AG04449 (cell line): ENCODE measurements around the gene TDP2.

Experiments
- CTCF ChIA-PET: fragments of 350-600 bp; formaldehyde crosslinking; extraction: SDS; loops from one replicate; lab custom pipeline; 2021; ENCODE audit warnings: antibody characterized with exemption; lab: Yijun Ruan, JAX
- POLR2A ChIA-PET: fragments of 400-600, 350-600 bp; formaldehyde crosslinking; extraction: SDS; loops from one replicate; lab custom pipeline; 2020; ENCODE audit warnings: antibody characterized with exemption, inconsistent platforms; lab: Yijun Ruan, JAX
- DNase-seq: peaks from one replicate; pipeline ENCODE4 v3.0.0-alpha.2; 2010; ENCODE audit warnings: low read depth, low spot score
- H3K4me3 ChIP-seq: 2 replicates; pipeline ENCODE4 v1.5.1; 2011; ENCODE audit warnings: low read depth, mild to moderate bottlenecking, control low read depth, low read length
- CTCF ChIP-seq: IDR thresholded peaks from one replicate; pipeline ENCODE4 v1.5.1; 2011; ENCODE audit warnings: mild to moderate bottlenecking, moderate library complexity, low read length, control low read depth, inconsistent platforms; ENCODE audit not compliant: insufficient read depth; ENCODE audit errors: missing control alignments

Gene TDP2

GRCh38 chr6:24692848-24693592 is 26.3 kb upstream of the TDP2 start:
- H3K4me3 ChIP-seq = no peak overlapping the region
- no peak for TF ChIP-seq CTCF
- no peak for DNase-seq
- POLR2A ChIA-PET = no interaction called here
- CTCF ChIA-PET = interaction anchor here (0.7 to 6.1 kb wide), 4 partner anchors 11 to 167 kb away, joined by 3 to 67 read pairs (median 3); no protein-coding TSS in a partner anchor

GRCh38 chr6:24692415-24692814 is 25.7 kb upstream of the TDP2 start:
- ChIA-PET CTCF (interaction anchor here (1.0 to 6.1 kb wide), 3 partner anchors 11 to 167 kb away, joined by 3 to 67 read pairs (median 3); no protein-coding TSS in a partner anchor), POLR2A (no interaction called here)
- no peak for TF ChIP-seq CTCF
- H3K4me3 ChIP-seq = no peak overlapping the region
- DNase-seq = no peak

GRCh38 chr6:24692003-24692402 is 25.3 kb upstream of the TDP2 start:
- no peak for TF ChIP-seq CTCF
- DNase-seq = no peak
- no peak overlapping the region for H3K4me3 ChIP-seq
- POLR2A ChIA-PET = no interaction called here
- CTCF ChIA-PET = interaction anchor here (1.0 to 6.1 kb wide), 4 partner anchors 12 to 166 kb away, joined by 3 to 67 read pairs (median 4); no protein-coding TSS in a partner anchor

GRCh38 chr6:24691550-24691949 is 24.9 kb upstream of the TDP2 start:
- CTCF ChIA-PET = interaction anchor here (1.5 to 6.1 kb wide), 2 partner anchors 105 to 110 kb away, joined by 5 to 67 read pairs; no protein-coding TSS in a partner anchor
- no peak for DNase-seq
- no peak for TF ChIP-seq CTCF
- POLR2A ChIA-PET = no interaction called here
- H3K4me3 ChIP-seq = no peak overlapping the region

GRCh38 chr6:24690593-24690992 is 23.9 kb upstream of the TDP2 start:
- DNase-seq = no peak
- CTCF ChIA-PET = interaction anchor here (1.4 to 6.1 kb wide), 3 partner anchors 104 to 260 kb away, joined by 5 to 67 read pairs (median 5); no protein-coding TSS in a partner anchor
- no peak overlapping the region for H3K4me3 ChIP-seq
- TF ChIP-seq CTCF = no peak
- POLR2A ChIA-PET = no interaction called here

- no peak for DNase-seq
- H3K4me3 ChIP-seq = no peak overlapping the region
- POLR2A ChIA-PET = no interaction called here
- TF ChIP-seq CTCF = no peak
- CTCF ChIA-PET = interaction anchor here (1.4 to 6.1 kb wide), 2 partner anchors 108 to 259 kb away, joined by 5 to 67 read pairs; no protein-coding TSS in a partner anchor
Observed at GRCh38 chr6:24689964-24690363, 23.3 kb upstream of the TDP2 start.
